Lower leg skin (tissue), 4 donors: Measurements from ENCODE around the gene OGFRL1. TPM values are rescaled to one million over a fixed set of nuclear protein-coding genes. Genes with fewer than 3 reads are reported as not detected.

Experiments
- DNase-seq, 2 donors: peaks; one replicate each; pipeline ENCODE4 v3.0.0-alpha.2; 2019; ENCODE audit warnings: low spot score in 2 of 2
- H3K4me3 ChIP-seq: fragments of 200-600 bp; sonication (generic); 2 replicates; pipeline ENCODE4 v1.5.1; 2017; ENCODE audit warnings: mild to moderate bottlenecking, low read depth; ENCODE audit not compliant: poor library complexity, severe bottlenecking
- POLR2A ChIP-seq, 2 donors: fragments of 450-650 bp; IDR thresholded peaks; one replicate each; pipeline ENCODE4 v1.6.1; 2016 to 2017; ENCODE audit warnings: antibody characterized with exemption in 2 of 2, mild to moderate bottlenecking in 1 of 2, moderate library complexity in 1 of 2
- WGBS, 2 donors: methylation state at CpG; one replicate each; pipeline ENCODE4 v1.1.5; 2018; 5-methylcytosine and 5-hydroxymethylcytosine counted together
- intact Hi-C: fragments of 100-400 bp; cut with DNase I; formaldehyde crosslinking; loops from one replicate; pipeline ENCODE4 v1.15.0; 2023; ENCODE audit warnings: low total_unique reads
- total RNA-seq, 4 donors: library from RNA; depleted of rRNA; stranded (reverse); fragments of >200 nt; gene quantifications; one replicate each; pipeline ENCODE4 v1.1.0, GENCODE V29; 2016
- TF ChIP-seq, protein P1 (sequence below), 3 donors: fragments of 450-650 bp; IDR thresholded peaks; one replicate each; pipeline ENCODE4 v1.5.1; 2016; ENCODE audit warnings: antibody characterized with exemption in 3 of 3, mild to moderate bottlenecking in 3 of 3, moderate library complexity in 2 of 3

OGFRL1 gene
- total RNA-seq, 4 donors from 2014 or later: 36.7 to 59.0 (median 43.7) TPM

DNA sequence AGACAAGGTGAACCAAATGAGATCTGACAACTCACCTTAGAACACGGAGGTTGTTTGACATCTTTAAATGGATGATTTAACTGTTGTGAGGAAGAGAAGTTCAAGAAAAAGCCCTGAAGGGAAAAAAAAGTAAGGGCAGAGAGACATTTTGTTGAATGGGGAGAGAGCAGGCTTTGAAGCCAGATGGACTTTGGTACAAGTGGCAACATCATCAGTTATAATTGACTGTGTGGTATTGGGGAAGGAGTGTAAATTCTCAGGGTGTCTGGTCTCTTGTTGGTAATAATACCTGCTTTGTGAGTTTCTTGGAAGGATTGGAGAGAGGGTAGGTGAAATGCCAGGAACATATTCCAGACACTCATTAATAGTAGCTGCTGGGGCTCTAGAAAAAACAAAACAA, 21.6 kb downstream of the OGFRL1 start:
- TF ChIP-seq, protein P1, sequence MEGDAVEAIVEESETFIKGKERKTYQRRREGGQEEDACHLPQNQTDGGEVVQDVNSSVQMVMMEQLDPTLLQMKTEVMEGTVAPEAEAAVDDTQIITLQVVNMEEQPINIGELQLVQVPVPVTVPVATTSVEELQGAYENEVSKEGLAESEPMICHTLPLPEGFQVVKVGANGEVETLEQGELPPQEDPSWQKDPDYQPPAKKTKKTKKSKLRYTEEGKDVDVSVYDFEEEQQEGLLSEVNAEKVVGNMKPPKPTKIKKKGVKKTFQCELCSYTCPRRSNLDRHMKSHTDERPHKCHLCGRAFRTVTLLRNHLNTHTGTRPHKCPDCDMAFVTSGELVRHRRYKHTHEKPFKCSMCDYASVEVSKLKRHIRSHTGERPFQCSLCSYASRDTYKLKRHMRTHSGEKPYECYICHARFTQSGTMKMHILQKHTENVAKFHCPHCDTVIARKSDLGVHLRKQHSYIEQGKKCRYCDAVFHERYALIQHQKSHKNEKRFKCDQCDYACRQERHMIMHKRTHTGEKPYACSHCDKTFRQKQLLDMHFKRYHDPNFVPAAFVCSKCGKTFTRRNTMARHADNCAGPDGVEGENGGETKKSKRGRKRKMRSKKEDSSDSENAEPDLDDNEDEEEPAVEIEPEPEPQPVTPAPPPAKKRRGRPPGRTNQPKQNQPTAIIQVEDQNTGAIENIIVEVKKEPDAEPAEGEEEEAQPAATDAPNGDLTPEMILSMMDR (IDR thresholded peaks at IDR 0.05): no peak
- no peak for TF ChIP-seq POLR2A (IDR thresholded peaks at IDR 0.05)
- WGBS, 2 donors: 29 to 36% methylated on average over 1 of the region's 1 CpG
- no peak for DNase-seq
- H3K4me3 ChIP-seq: no peak overlapping the region
- intact Hi-C loops: no loop called here

DNA sequence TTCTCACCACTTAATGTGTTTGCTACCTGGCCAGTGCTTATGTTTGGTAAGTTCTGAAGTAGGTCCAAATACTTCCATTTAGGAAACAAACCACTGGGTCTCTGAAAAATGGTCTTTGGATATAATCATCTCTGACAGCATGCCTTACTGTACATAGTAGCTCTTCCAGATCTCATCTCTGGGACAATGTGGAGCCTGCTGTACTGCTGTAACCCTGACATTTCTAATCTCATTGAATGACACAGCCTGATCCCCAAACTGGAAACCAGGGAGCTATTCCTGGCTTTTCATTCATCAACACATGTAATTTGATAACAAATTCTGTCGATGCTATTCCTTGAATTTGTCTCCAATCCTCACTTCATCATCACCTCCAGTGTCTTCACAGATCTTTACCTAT, 23.5 kb downstream of the OGFRL1 start:
- 80 to 86% methylated on average over 1 of the region's 1 CpG for WGBS, 2 donors
- intact Hi-C loops: no loop called here
- TF ChIP-seq POLR2A (IDR thresholded peaks at IDR 0.05): no peak
- TF ChIP-seq, protein P1 (IDR thresholded peaks at IDR 0.05): no peak
- no peak for DNase-seq
- H3K4me3 ChIP-seq: no peak overlapping the region

DNA sequence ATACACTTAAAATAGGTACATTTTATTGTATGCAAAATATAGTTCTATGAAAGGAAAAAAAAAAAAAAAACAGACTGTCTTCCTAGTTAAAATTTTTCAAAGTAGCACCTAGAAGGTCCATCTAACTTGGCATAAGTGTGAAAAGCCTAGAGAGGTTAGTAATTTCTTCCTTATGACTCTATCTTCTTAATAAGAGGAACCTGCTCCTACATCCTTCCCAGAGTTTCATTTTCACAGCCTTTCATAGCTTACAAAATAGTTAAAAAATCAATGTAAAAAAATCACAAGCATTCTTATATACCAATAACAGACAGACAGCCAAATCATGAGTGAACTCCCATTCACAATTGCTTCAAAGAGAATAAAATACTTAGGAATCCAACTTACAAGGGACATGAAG, 28.8 kb downstream of the OGFRL1 start:
- no peak for DNase-seq
- intact Hi-C loops: no loop called here
- no peak overlapping the region for H3K4me3 ChIP-seq
- TF ChIP-seq POLR2A (IDR thresholded peaks at IDR 0.05): no peak
- TF ChIP-seq, protein P1 (IDR thresholded peaks at IDR 0.05): no peak

DNA sequence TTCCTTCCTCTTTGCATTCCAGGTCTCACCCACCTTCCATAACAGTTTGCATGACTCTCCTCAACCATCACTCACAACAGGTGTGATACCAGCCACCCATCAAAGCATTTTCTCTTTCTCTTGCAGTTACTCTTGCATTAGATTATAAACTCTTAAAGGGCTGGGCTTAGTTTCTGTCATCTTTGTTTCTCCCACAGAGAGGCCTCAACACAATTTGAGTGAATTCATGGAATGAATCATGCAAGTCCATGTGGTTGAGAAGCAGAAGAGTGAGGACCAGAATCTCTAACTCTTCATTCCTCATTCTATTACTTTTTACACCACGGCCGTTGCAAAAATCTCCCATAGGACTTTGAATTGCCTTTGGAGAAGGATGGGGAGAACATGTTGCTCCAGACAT, 31.4 kb downstream of the OGFRL1 start:
- WGBS, 2 donors: 96% methylated on average over 2 of the region's 2 CpGs
- no peak for TF ChIP-seq POLR2A (IDR thresholded peaks at IDR 0.05)
- TF ChIP-seq, protein P1 (IDR thresholded peaks at IDR 0.05): no peak
- DNase-seq: no peak
- no peak overlapping the region for H3K4me3 ChIP-seq
- intact Hi-C loops: no loop called here

DNA sequence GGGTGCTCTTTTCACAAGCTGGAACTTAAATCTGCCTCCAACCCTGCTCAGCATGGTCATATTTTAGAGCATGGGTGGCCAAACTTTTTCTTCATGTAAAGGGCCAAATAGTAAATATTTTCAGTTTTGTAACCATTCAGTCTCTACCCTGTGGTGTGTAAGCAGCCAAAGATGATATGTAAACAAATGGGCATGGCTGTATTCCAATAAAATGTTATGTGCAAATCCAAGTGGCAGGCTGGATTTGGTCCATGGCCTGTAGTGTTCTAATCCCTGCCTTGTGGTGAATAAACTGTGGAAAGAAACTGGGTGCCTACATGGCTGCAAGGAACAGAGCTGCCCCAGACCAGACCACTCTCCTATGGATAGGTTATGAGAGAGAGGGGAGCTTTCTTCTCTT, 32.7 kb downstream of the OGFRL1 start:
- DNase-seq: no peak

DNA sequence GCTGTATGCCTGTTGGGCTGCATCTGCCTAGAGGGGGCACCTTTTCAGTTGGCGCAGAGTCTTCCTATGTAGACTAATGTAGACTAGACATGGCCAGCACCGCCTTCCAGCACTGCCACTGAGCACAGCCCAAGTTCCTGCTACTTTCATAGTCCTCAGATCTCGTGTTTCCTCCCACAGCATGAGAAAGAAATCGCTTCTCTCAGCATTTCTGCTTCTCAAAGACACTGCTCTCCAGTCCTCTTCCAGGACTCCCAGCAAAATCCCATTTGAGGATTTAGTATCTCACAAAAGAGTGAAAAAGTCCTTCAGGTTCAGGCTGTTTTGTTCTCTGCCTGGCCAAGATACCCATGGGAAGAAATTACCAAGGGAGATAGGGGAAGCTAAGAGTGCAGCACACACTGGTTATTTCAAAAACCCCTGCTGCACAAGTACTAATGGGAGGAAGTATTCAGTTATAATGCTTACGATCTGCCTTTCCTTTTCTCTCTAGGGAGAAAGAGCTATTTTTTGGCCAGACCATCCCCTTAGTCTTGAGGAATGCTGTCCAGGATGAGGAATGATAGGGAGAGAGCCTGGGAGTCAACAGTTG, 35.7 kb downstream of the OGFRL1 start:
- intact Hi-C loops: no loop called here

More for the DNA sequence above, 32.7 kb downstream of the OGFRL1 start:
- H3K4me3 ChIP-seq: no peak overlapping the region
- intact Hi-C loops: no loop called here
- TF ChIP-seq, protein P1 (IDR thresholded peaks at IDR 0.05): no peak

More for the DNA sequence above, 35.7 kb downstream of the OGFRL1 start:
- WGBS, 2 donors: 69 to 80% methylated on average over 5 of the region's 5 CpGs
- no peak for DNase-seq
- no peak for TF ChIP-seq POLR2A (IDR thresholded peaks at IDR 0.05)
- TF ChIP-seq, protein P1 (IDR thresholded peaks at IDR 0.05): no peak
- no peak overlapping the region for H3K4me3 ChIP-seq
